NT2/D1 (cell line): ENCODE data around the gene SPDYE16.
"Not testable (repeated sequence)": the region's sequence is repeated elsewhere in the genome, so short reads cannot be mapped to it uniquely, and the experiment has no call there.

ENCODE experiments used
- DNase-seq: peaks from one replicate; pipeline ENCODE4 v3.0.0-alpha.2; 2011; ENCODE audit warnings: low read depth, low spot score
- H3K27me3 ChIP-seq: 2 replicates; pipeline ENCODE4 v1.6.0; 2011; ENCODE audit warnings: mild to moderate bottlenecking; ENCODE audit not compliant: insufficient read length, insufficient read depth
- H3K36me3 ChIP-seq: 2 replicates; pipeline ENCODE4 v1.6.1; 2011; ENCODE audit warnings: mild to moderate bottlenecking, low read length, mixed read lengths; ENCODE audit not compliant: insufficient read depth, insufficient read length
- H3K4me1 ChIP-seq: 2 replicates; pipeline ENCODE4 v1.5.1; 2011; ENCODE audit not compliant: insufficient read depth, insufficient read length
- H3K4me3 ChIP-seq: 2 replicates; pipeline ENCODE4 v1.5.1; 2011; ENCODE audit warnings: low read depth; ENCODE audit not compliant: insufficient read length
- H3K9ac ChIP-seq: 2 replicates; pipeline ENCODE4 v1.6.0; 2011; ENCODE audit warnings: low read depth; ENCODE audit not compliant: insufficient read length
- H3K9me3 ChIP-seq: 2 replicates; pipeline ENCODE4 v1.5.1; 2011; ENCODE audit warnings: mild to moderate bottlenecking, low read length; ENCODE audit not compliant: insufficient read depth

The SPDYE16 gene

DNA sequence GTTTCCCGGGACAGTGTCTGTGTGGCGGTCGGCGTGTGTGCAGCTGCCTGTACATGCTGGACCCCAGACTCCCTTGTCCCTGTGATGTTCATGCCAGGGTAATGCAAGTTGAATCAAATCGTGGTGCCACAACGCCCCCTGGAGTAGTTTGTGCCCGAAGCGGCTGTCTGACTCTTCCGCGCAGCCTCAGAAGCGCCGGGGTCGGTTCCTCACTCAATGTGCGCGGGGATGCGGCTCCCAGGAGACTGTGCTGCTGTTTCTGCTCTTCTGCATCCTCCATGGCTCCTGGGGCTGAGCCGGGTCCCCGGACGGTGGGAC is 43.2 kb downstream of the SPDYE16 start:
- not testable (repeated sequence) for H3K9ac ChIP-seq, H3K36me3 ChIP-seq, H3K4me1 ChIP-seq, H3K27me3 ChIP-seq, H3K9me3 ChIP-seq, DNase-seq, H3K4me3 ChIP-seq

DNA sequence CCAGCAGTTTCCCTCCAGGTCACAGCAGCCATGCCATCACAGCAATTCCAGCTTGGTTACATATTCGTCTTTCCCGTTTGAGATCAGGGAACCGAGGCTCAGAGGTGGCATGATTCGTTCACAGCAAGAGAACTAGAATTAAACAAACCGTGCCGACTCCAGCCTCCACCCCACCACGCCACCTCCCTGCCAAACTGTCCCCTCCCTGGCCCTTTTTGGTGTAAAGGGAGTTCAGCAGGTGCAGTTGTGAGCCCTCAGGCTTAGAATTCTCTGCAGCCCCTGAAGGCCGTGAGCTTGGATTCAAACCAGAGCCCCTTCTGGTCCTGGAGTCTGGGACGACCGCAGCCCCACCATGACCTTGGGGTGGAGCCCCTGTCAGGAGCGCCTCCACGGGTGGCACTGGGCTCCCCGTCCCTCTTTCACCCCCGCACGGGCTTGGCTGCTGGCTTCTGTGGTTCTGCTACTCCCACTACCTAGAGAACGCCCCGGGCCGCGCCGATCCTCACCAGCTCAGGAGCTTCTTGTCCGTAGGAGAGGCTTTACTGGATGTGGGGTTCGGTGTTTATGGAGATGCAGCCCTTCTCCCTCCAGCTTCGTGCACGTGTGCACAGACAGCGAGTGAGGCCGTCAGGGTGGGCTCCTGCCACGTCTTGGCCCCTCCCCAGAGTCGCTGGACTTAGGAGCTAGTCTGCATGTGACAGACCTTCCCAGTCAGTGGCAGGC is 43.7 kb downstream of the SPDYE16 start:
- H3K9ac ChIP-seq, H3K4me1 ChIP-seq, DNase-seq, H3K36me3 ChIP-seq, H3K9me3 ChIP-seq, H3K4me3 ChIP-seq, H3K27me3 ChIP-seq: not testable (repeated sequence)

DNA sequence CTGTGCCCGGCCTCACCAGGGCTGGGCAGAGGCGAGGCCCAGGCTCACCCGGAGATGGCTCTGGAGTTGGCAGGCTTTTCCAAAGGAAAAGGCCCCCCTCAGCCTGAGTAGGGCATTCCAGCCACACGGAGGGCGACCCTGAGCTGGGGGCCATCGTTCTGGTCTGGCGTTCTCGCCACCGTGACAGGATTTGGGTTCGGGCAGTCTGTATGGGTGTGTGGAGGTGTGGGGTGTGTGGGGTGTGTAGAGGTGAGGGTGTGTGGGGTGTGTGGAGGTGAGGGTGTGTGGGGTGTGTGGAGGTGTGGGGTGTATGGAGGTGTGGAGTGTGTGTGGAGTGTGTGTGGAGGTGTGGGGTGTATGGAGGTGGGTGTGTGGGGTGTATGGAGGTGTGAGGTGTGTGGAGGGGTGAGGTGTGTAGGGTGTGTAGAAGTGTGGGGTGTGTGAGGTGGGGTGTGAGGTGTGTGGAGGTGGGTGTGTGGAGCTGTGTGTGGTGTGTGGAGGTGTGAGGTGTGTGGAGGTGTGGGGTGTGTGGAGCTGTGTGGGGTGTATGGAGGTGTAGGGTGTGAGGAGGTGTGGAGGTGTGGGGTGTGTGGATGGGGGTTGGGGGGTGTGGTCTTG is 44.4 kb downstream of the SPDYE16 start:
- not testable (repeated sequence) for H3K4me3 ChIP-seq, H3K36me3 ChIP-seq, H3K9me3 ChIP-seq, DNase-seq, H3K4me1 ChIP-seq, H3K27me3 ChIP-seq, H3K9ac ChIP-seq

DNA sequence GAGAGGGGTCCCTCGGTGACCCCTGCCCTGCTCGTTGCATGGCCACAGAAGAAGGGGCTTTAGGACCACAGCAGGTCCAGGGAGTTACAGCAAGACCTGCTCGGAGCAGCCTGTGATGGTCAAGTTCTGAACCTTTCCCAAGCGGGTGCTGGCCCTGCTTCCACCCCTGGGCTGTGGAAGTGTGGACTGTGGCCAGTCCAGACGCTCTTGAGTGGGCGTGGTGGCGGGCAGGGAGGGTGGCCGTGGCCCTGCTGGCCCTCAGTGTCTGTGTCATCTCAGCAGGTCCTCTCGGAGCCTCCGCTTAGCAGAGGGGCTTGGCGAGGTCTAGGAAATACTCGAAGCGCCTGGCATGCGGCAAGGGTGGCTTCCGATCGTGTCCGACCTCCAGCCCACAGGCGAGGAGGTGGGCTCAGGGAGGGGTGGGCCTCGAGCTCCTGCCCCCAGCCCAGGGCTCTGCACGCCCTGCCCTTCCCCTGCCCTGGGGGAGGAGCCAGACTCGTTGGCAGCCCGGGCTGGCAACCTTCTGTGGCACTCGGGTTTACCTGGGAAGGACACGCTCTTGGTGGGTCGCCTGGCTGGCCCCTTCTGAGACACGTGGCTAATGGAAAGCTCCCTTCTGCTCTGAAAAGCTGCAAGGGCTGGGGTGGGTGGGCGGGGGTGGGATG is 45.0 kb downstream of the SPDYE16 start:
- not testable (repeated sequence) for H3K4me1 ChIP-seq, H3K27me3 ChIP-seq, H3K9me3 ChIP-seq, H3K36me3 ChIP-seq, DNase-seq, H3K9ac ChIP-seq, H3K4me3 ChIP-seq

DNA sequence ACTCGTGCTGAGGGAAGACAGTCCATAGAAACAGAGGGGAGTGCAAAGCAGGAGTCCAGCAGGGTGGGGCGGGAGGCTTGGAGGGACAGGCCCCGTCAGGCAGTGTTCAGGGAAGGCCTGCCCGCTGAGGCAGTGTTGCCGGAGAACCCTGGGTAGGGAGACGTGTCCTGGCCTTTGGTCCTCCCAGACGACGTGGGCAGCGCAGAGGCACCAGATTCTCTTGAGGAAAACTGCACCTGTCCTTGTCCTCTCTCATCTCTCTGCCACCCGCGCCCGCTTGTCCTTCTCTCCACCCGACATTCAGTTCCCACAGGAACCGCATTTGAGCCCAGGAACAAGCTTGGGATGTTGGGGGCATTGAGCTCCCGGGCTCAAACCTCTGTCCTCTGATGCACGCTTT is 47.4 kb downstream of the SPDYE16 start:
- not testable (repeated sequence) for H3K9me3 ChIP-seq, DNase-seq, H3K36me3 ChIP-seq, H3K4me1 ChIP-seq, H3K4me3 ChIP-seq, H3K9ac ChIP-seq, H3K27me3 ChIP-seq

DNA sequence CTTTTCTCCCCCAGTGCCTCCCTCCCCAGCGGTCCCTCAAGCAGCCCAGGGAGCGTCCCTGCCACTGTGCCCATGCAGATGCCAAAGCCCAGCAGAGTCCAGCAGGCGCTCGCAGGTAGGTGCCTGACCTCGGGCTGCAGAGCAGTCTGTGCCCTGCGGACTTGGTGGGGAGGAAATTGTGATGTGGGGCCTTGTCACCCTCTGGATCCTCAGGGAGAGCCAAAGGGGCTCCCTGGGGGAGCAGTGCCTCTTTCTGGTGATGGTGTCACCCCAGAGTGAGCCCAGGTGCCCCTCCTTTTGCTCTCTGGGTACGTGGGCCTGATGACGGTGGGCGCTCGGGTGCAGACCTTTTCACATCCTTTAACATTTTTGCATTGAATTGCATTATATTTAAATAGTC is 51.0 kb downstream of the SPDYE16 start:
- H3K9me3 ChIP-seq, DNase-seq, H3K36me3 ChIP-seq, H3K4me1 ChIP-seq, H3K9ac ChIP-seq, H3K4me3 ChIP-seq, H3K27me3 ChIP-seq: not testable (repeated sequence)

DNA sequence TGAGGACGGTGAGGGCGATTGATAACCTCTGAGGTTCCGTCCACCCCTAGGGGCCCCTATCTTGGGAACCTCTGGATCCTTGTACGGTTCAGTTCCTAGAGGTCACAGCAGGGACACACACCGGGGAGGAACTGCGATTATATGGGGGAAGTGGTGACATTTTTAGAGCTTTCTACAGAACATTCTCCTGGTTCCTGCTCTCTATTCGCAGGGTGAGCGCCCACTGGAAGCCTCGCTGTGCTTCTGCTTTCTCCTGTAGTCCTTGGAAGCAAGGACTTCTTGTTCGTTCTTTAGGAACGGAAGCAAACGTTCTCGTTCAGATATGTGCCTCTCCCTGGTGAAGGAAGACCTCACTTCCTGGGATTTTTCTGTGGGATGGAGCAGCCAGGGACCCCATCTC is 55.1 kb downstream of the SPDYE16 start:
- DNase-seq, H3K9ac ChIP-seq, H3K9me3 ChIP-seq, H3K27me3 ChIP-seq, H3K4me3 ChIP-seq, H3K4me1 ChIP-seq, H3K36me3 ChIP-seq: not testable (repeated sequence)

DNA sequence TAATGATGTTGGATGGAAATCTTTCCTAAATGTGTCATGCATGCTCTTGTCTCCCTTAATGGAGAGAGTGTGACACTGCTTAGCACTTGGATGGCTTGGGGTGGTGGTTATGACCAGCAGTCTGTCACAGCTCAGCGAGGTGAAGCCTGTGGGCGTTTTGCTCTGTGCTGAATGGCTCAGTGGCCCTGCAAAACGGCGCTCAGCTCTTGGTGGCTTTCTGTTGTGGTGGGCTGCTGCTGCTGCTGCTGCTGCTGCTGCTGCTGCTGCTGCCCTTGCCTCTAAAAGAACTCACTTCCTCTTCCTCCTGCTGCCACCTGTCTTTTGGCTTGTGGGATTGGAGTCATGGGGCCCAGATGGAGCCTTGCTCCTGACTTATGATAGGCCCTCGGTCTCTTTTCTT is 56.5 kb downstream of the SPDYE16 start:
- H3K4me1 ChIP-seq, H3K36me3 ChIP-seq, H3K4me3 ChIP-seq, H3K9ac ChIP-seq, DNase-seq, H3K27me3 ChIP-seq, H3K9me3 ChIP-seq: not testable (repeated sequence)

DNA sequence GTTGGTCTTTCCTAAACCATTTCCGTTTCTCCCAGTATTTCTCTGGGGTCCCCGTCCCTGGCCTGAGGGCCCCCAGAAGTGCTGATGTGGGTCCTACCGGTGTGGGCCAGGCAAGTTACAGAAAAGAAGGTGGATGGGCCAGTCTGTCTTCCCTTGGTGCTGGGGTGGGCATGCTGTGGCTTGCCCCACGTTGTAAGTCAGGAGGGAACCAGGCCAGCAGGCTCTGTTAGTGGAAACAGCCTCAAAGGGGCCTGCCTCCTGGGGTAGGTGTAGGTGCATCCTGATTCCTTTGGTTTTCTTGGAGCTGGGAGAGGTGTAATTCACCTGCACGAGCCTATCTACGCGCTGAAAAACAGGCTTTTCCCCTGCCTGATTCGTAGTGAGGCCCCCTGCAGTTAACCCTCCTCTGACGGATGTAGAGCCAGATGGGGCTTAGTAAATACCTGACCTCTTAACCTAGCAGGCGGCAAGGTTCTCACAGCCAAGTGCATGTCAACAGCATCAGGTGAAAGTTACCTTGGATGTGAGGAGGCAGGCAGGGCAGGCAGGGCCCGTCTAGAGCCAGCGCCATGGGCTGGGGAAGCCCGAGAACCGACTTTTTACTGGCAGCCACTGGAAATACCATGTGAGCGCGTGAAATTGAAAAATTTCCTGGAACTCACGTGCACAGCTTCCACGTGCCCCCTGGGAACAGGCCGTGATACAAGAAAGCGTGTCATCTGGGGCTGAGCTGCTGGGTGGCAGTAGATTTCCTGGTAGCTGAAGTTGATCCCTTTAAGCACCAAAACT is 57.1 kb downstream of the SPDYE16 start:
- not testable (repeated sequence) for H3K4me1 ChIP-seq, DNase-seq, H3K27me3 ChIP-seq, H3K36me3 ChIP-seq, H3K9ac ChIP-seq, H3K4me3 ChIP-seq, H3K9me3 ChIP-seq

DNA sequence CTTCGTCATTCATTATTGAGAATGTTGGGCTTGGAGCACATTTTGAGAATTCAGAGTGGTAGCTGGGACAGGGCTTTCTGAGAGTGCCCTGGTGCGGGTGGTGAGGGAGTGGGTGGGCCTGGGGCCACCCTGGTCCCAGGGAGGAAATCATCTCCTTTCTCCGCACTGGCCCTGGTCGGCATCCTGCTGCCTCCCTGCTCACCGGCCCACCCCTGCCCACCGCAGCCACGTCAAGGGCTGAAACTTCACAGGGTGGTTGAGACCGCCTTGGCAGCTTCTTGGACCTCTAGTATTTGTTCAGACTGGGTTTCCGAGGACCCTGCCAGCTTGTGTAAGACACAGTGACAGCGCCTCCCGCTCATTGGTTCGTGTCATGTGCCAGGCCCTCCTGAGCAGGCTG is 58.6 kb downstream of the SPDYE16 start:
- H3K4me3 ChIP-seq, H3K9ac ChIP-seq, H3K27me3 ChIP-seq, H3K4me1 ChIP-seq, DNase-seq, H3K9me3 ChIP-seq, H3K36me3 ChIP-seq: not testable (repeated sequence)

DNA sequence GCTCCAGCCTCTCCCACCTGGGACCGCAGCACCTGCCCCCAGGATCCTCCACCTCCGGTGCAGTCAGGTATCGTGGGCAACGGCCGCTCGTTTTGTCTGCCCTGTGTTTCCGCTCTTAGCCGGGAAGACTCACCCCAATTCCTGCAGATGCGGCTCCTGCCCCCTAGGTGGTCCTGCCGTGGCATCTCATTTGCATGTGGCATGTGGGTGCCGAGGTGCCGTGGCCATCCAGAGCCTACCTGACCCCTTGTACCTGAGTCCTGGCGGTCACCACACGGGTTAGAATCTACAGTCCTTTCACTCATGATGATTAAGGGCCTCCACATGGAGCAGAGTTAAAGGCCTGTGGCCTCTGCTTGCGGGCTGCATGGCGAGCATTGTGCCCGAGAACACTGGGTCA is 60.0 kb downstream of the SPDYE16 start:
- not testable (repeated sequence) for H3K4me3 ChIP-seq, DNase-seq, H3K9me3 ChIP-seq, H3K4me1 ChIP-seq, H3K9ac ChIP-seq, H3K36me3 ChIP-seq, H3K27me3 ChIP-seq

DNA sequence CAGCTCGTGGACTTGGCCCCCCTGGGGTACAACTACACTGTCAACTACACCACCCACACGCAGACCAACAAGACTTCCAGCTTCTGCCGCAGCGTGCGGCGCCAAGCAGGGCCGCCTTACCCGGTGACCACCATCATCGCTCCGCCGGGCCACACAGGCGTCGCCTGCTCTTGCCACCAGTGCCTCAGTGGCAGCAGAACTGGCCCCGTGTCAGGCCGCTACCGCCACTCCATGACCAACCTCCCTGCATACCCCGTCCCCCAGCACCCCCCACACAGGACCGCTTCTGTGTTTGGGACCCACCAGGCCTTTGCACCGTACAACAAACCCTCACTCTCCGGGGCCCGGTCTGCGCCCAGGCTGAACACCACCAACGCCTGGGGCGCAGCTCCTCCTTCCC is 60.4 kb downstream of the SPDYE16 start:
- H3K4me1 ChIP-seq, H3K9me3 ChIP-seq, DNase-seq: not testable (repeated sequence)

More for the DNA sequence above, 60.4 kb downstream of the SPDYE16 start:
- H3K27me3 ChIP-seq, H3K4me3 ChIP-seq, H3K9ac ChIP-seq, H3K36me3 ChIP-seq: not testable (repeated sequence)
